ENCODE results near the gene MCM9. TPM values are rescaled to one million over a fixed set of nuclear protein-coding genes. Genes with fewer than 3 reads are reported as not detected.

MCM9 gene
- total and polyA plus RNA-seq, 2 donors from 2014 or later, result 4.8 to 25.9 TPM

- H3K4me3 ChIP-seq (ENCODE audit: low read length in 3 of 3), result no peak overlapping the region
- no peaks in the 10 kb centered on the region for H3K9me3 ChIP-seq (ENCODE audit: control insufficient read depth in 2 of 3, insufficient read depth in 1 of 3, low read length in 3 of 3)
- no peak overlapping the region for H3K9ac ChIP-seq (ENCODE audit: low read length in 3 of 3)
- peaks cover 0 to 30% (median 11%) of the 10 kb centered on the region in 3 donors for H3K36me3 ChIP-seq (ENCODE audit: control insufficient read depth in 2 of 3, insufficient read depth in 3 of 3, low read length in 3 of 3)
- no peak overlapping the region for H3K27ac ChIP-seq (ENCODE audit: low read depth in 2 of 2, low read length in 2 of 2)
- TF ChIP-seq CTCF (IDR thresholded peaks at IDR 0.05; ENCODE audit: borderline replicate concordance, extremely low read depth, insufficient read depth), result no peak
- intact Hi-C loops (cut with DNase I), result no loop called here
- H3K4me1 ChIP-seq (ENCODE audit: control insufficient read depth in 2 of 3, insufficient read depth in 2 of 3, low read depth in 1 of 3, low read length in 3 of 3), result no peaks in the 10 kb centered on the region
- no peak for FAIRE-seq
- no peaks in the 10 kb centered on the region for H3K27me3 ChIP-seq (ENCODE audit: control insufficient read depth, insufficient read depth, low read length)
- DNase-seq, result no peak
Observed at GRCh38 chr6:118826096-118826495, 108.9 kb downstream of the MCM9 start.

- Histone ChIP-seq H3K9ac (ENCODE audit: low read length in 3 of 3) (no peak overlapping the region), H3K9me3 (ENCODE audit: control insufficient read depth in 2 of 3, insufficient read depth in 1 of 3, low read length in 3 of 3) (no peaks in the 10 kb centered on the region), H3K27ac (ENCODE audit: low read depth in 2 of 2, low read length in 2 of 2) (no peak overlapping the region), H3K36me3 (ENCODE audit: control insufficient read depth in 2 of 3, insufficient read depth in 3 of 3, low read length in 3 of 3) (peaks cover 0 to 30% (median 11%) of the 10 kb centered on the region in 3 donors), H3K4me3 (ENCODE audit: low read length in 3 of 3) (no peak overlapping the region), H3K27me3 (ENCODE audit: control insufficient read depth, insufficient read depth, low read length) (no peaks in the 10 kb centered on the region), H3K4me1 (ENCODE audit: control insufficient read depth in 2 of 3, insufficient read depth in 2 of 3, low read depth in 1 of 3, low read length in 3 of 3) (no peaks in the 10 kb centered on the region)
- intact Hi-C loops (cut with DNase I), result no loop called here
- FAIRE-seq, result no peak
- no peak for DNase-seq
- TF ChIP-seq CTCF (IDR thresholded peaks at IDR 0.05; ENCODE audit: borderline replicate concordance, extremely low read depth, insufficient read depth), result no peak
Observed at GRCh38 chr6:118825661-118826060, 109.3 kb downstream of the MCM9 start.

DNA sequence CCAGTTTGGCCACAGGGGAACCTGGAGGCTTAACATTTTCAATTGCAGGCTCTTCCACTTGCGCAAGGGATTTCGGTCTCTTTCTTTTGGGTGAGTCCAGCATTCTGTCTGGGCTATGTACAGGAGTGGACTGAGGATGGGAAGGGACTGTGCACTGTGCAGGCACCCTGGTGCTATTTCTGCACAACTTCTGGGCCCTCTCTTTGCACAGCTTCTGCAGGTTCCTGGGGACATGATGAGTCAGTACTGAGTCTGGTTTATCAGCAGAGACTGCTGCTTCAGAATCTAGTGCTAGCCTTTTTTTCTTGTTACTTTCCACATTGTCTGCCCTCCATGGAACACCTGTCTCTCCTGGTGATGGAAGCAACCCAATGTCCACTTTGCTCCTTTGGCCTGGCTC, 119.5 kb downstream of the MCM9 start:
- Histone ChIP-seq H3K4me1 (ENCODE audit: control insufficient read depth in 2 of 3, insufficient read depth in 2 of 3, low read depth in 1 of 3, low read length in 3 of 3) (no peaks in the 10 kb centered on the region), H3K4me3 (ENCODE audit: low read length in 3 of 3) (no peak overlapping the region), H3K9me3 (ENCODE audit: control insufficient read depth in 2 of 3, insufficient read depth in 1 of 3, low read length in 3 of 3) (no peaks in the 10 kb centered on the region), H3K9ac (ENCODE audit: low read length in 3 of 3) (no peak overlapping the region), H3K27me3 (ENCODE audit: control insufficient read depth, insufficient read depth, low read length) (no peaks in the 10 kb centered on the region), H3K27ac (ENCODE audit: low read depth in 2 of 2, low read length in 2 of 2) (no peak overlapping the region), H3K36me3 (ENCODE audit: control insufficient read depth in 2 of 3, insufficient read depth in 3 of 3, low read length in 3 of 3) (peaks cover 0 to 12% (median 0%) of the 10 kb centered on the region in 3 donors)
- intact Hi-C loops (cut with DNase I), result no loop called here
- FAIRE-seq (no peak), DNase-seq (no peak)
- no peak for TF ChIP-seq CTCF (IDR thresholded peaks at IDR 0.05; ENCODE audit: borderline replicate concordance, extremely low read depth, insufficient read depth)

GRCh38 chr6:118813775-118814174, 121.2 kb downstream of the MCM9 start:
- no peaks in the 10 kb centered on the region for H3K27me3 ChIP-seq (ENCODE audit: control insufficient read depth, insufficient read depth, low read length)
- H3K4me1 ChIP-seq (ENCODE audit: control insufficient read depth in 2 of 3, insufficient read depth in 2 of 3, low read depth in 1 of 3, low read length in 3 of 3), result no peaks in the 10 kb centered on the region
- H3K9me3 ChIP-seq (ENCODE audit: control insufficient read depth in 2 of 3, insufficient read depth in 1 of 3, low read length in 3 of 3), result no peaks in the 10 kb centered on the region
- FAIRE-seq (no peak), DNase-seq (no peak)
- H3K27ac ChIP-seq (ENCODE audit: low read depth in 2 of 2, low read length in 2 of 2), result no peak overlapping the region
- no peak for TF ChIP-seq CTCF (IDR thresholded peaks at IDR 0.05; ENCODE audit: borderline replicate concordance, extremely low read depth, insufficient read depth)
- intact Hi-C loops (cut with DNase I), result no loop called here
- H3K4me3 ChIP-seq (ENCODE audit: low read length in 3 of 3), result no peak overlapping the region
- H3K9ac ChIP-seq (ENCODE audit: low read length in 3 of 3), result no peak overlapping the region
- H3K36me3 ChIP-seq (ENCODE audit: control insufficient read depth in 2 of 3, insufficient read depth in 3 of 3, low read length in 3 of 3), result peaks cover 0 to 13% (median 0%) of the 10 kb centered on the region in 3 donors

All from kidney (tissue), 14 donors.